HUDEP-2 (cell line): ENCODE data around the gene ADAP2.

ENCODE experiments used
- DNase-seq, 76 experiments: peaks; one replicate each; lab custom pipeline; 2025; ENCODE audit not compliant: unreplicated experiment in 76 of 76; lab: John Stamatoyannopoulos, UW

Gene ADAP2

GRCh38 chr17:31008374-31009041 is 86.8 kb downstream of the ADAP2 start:
- DNase-seq: peak in 18 of 76 experiments; percentile 1 to 47 (median 14)
